ENCODE results near the gene TMEM212. TPM values are rescaled to one million over a fixed set of nuclear protein-coding genes. Genes with fewer than 3 reads are reported as not detected.
A peak's percentile ranks its signal among the peaks of the same experiment; 100 is the strongest.

TMEM212 gene
- total and polyA plus RNA-seq, 4 donors, result 1.5 to 16.5 (median 8.1) TPM

- H3K9me3 ChIP-seq (ENCODE audit: control insufficient read depth in 4 of 4, insufficient read depth in 3 of 4, low read length in 3 of 4), result no peaks in the 10 kb centered on the region
- peaks cover 0 to 8% (median 6%) of the 10 kb centered on the region in 5 donors for H3K4me1 ChIP-seq (ENCODE audit: control insufficient read depth in 5 of 5, insufficient read depth in 5 of 5, low read length in 5 of 5)
- H3K9ac ChIP-seq (ENCODE audit: insufficient read depth in 1 of 2, low read length in 2 of 2), result no peak overlapping the region
- no peak for ATAC-seq (ENCODE audit: insufficient read depth, low FRiP score)
- H3K27me3 ChIP-seq (ENCODE audit: control insufficient read depth in 3 of 3, insufficient read depth in 3 of 3, low read length in 2 of 3), result no peaks in the 10 kb centered on the region
- DNase-seq, result no peak
- TF ChIP-seq CTCF (IDR thresholded peaks at IDR 0.05; ENCODE audit: control extremely low read depth, extremely low read depth), result no peak
- H3K4me3 ChIP-seq, result no peak overlapping the region
- no peaks in the 10 kb centered on the region for H3K36me3 ChIP-seq (ENCODE audit: control insufficient read depth in 4 of 4, insufficient read depth in 4 of 4, low read length in 4 of 4)
- no peak overlapping the region for H3K27ac ChIP-seq (ENCODE audit: low read depth in 1 of 2, low read length in 1 of 2)
- 88% methylated on average over 3 of the region's 3 CpGs for WGBS, 2 donors
Measured at GRCh38 chr3:171802590-171802956, 40.6 kb upstream of the TMEM212 start.

- no peaks in the 10 kb centered on the region for H3K9me3 ChIP-seq (ENCODE audit: control insufficient read depth in 4 of 4, insufficient read depth in 3 of 4, low read length in 3 of 4)
- H3K9ac ChIP-seq (ENCODE audit: insufficient read depth in 1 of 2, low read length in 2 of 2), result no peak overlapping the region
- DNase-seq (no peak), ATAC-seq (ENCODE audit: insufficient read depth, low FRiP score) (no peak)
- peaks cover 0 to 8% (median 6%) of the 10 kb centered on the region in 5 donors for H3K4me1 ChIP-seq (ENCODE audit: control insufficient read depth in 5 of 5, insufficient read depth in 5 of 5, low read length in 5 of 5)
- no peak overlapping the region for H3K27ac ChIP-seq (ENCODE audit: low read depth in 1 of 2, low read length in 1 of 2)
- TF ChIP-seq CTCF (IDR thresholded peaks at IDR 0.05; ENCODE audit: control extremely low read depth, extremely low read depth), result no peak
- no peaks in the 10 kb centered on the region for H3K36me3 ChIP-seq (ENCODE audit: control insufficient read depth in 4 of 4, insufficient read depth in 4 of 4, low read length in 4 of 4)
- WGBS, 2 donors, result 33 to 73% methylated on average over 4 of the region's 4 CpGs
- no peak overlapping the region for H3K4me3 ChIP-seq
- no peaks in the 10 kb centered on the region for H3K27me3 ChIP-seq (ENCODE audit: control insufficient read depth in 3 of 3, insufficient read depth in 3 of 3, low read length in 2 of 3)
Measured at GRCh38 chr3:171803044-171803443, 40.1 kb upstream of the TMEM212 start.

- no peak overlapping the region for H3K4me3 ChIP-seq
- no peaks in the 10 kb centered on the region for H3K9me3 ChIP-seq (ENCODE audit: control insufficient read depth in 4 of 4, insufficient read depth in 3 of 4, low read length in 3 of 4)
- WGBS, 2 donors, result 72 to 74% methylated on average over 6 of the region's 6 CpGs
- DNase-seq (no peak), ATAC-seq (ENCODE audit: insufficient read depth, low FRiP score) (no peak)
- peaks cover 0 to 14% (median 6%) of the 10 kb centered on the region in 5 donors for H3K4me1 ChIP-seq (ENCODE audit: control insufficient read depth in 5 of 5, insufficient read depth in 5 of 5, low read length in 5 of 5)
- H3K27ac ChIP-seq (ENCODE audit: low read depth in 1 of 2, low read length in 1 of 2), result peak overlapping the region in 1 of 2 donors; percentile 59
- no peak for TF ChIP-seq CTCF (IDR thresholded peaks at IDR 0.05; ENCODE audit: control extremely low read depth, extremely low read depth)
- no peak overlapping the region for H3K9ac ChIP-seq (ENCODE audit: insufficient read depth in 1 of 2, low read length in 2 of 2)
- no peaks in the 10 kb centered on the region for H3K36me3 ChIP-seq (ENCODE audit: control insufficient read depth in 4 of 4, insufficient read depth in 4 of 4, low read length in 4 of 4)
- H3K27me3 ChIP-seq (ENCODE audit: control insufficient read depth in 3 of 3, insufficient read depth in 3 of 3, low read length in 2 of 3), result no peaks in the 10 kb centered on the region
Measured at GRCh38 chr3:171804618-171805389, 38.3 kb upstream of the TMEM212 start.
